Uterus (tissue), 2 donors: ENCODE results near the gene PRTN3.

Experiments
- POLR2A ChIP-seq, 2 donors: fragments of 450-650 bp; IDR thresholded peaks; one replicate each; pipeline ENCODE4 v1.6.1; 2016; ENCODE audit warnings: antibody characterized with exemption in 2 of 2, mild to moderate bottlenecking in 1 of 2, moderate library complexity in 1 of 2
- TF ChIP-seq, protein P1 (sequence below), 4 experiments: fragments of 200-600 bp in 2 of 4; fragments of 450-650 bp in 2 of 4; sonication (generic) in 2 of 4; IDR thresholded peaks; one replicate each; pipeline ENCODE4 v1.5.1; 2016 to 2019; ENCODE audit warnings: antibody characterized with exemption in 4 of 4, mild to moderate bottlenecking in 2 of 4, moderate library complexity in 1 of 4

DNA sequence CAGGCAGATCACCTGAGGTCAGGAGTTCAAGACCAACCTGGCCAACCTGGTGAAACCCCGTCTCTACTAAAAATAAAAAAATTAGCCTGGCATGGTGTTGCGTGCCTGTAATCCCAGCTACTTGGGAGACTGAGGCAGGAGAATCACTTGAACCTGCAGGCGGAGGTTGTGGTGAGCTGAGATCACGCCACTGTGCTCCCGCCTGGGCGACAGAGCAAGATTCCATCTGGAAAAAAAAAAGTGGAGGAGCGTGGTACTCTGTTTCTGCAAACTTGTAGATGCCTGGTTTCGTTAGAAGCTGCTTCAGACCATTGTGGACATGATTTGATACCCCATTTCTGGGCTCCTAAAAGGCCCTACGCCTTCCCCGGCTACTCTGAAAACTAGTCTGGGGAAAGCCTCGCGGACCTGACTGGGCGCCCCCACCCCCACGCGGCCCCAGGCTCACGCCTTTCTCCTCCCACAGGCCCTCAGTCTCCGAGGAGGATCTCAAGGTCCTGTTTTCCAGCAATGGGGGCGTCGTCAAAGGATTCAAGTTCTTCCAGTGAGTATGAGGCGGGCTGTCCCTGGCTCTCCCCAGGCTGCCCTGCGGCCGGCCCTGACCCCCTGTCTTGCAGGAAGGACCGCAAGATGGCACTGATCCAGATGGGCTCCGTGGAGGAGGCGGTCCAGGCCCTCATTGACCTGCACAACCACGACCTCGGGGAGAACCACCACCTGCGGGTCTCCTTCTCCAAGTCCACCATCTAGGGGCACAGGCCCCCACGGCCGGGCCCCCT, 30.5 kb upstream of the PRTN3 start:
- TF ChIP-seq, protein P1, sequence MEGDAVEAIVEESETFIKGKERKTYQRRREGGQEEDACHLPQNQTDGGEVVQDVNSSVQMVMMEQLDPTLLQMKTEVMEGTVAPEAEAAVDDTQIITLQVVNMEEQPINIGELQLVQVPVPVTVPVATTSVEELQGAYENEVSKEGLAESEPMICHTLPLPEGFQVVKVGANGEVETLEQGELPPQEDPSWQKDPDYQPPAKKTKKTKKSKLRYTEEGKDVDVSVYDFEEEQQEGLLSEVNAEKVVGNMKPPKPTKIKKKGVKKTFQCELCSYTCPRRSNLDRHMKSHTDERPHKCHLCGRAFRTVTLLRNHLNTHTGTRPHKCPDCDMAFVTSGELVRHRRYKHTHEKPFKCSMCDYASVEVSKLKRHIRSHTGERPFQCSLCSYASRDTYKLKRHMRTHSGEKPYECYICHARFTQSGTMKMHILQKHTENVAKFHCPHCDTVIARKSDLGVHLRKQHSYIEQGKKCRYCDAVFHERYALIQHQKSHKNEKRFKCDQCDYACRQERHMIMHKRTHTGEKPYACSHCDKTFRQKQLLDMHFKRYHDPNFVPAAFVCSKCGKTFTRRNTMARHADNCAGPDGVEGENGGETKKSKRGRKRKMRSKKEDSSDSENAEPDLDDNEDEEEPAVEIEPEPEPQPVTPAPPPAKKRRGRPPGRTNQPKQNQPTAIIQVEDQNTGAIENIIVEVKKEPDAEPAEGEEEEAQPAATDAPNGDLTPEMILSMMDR (IDR thresholded peaks at IDR 0.05) = no peak
- no peak for TF ChIP-seq POLR2A (IDR thresholded peaks at IDR 0.05)
